ENCODE results near the gene ARHGAP9. TPM values are rescaled to one million over a fixed set of nuclear protein-coding genes. Genes with fewer than 3 reads are reported as not detected.
"Not testable (repeated sequence)": the region's sequence is repeated elsewhere in the genome, so short reads cannot be mapped to it uniquely, and the experiment has no call there.

The ARHGAP9 gene
- total RNA-seq, 2 donors from 2014 or later: 138 to 154 TPM

DNA sequence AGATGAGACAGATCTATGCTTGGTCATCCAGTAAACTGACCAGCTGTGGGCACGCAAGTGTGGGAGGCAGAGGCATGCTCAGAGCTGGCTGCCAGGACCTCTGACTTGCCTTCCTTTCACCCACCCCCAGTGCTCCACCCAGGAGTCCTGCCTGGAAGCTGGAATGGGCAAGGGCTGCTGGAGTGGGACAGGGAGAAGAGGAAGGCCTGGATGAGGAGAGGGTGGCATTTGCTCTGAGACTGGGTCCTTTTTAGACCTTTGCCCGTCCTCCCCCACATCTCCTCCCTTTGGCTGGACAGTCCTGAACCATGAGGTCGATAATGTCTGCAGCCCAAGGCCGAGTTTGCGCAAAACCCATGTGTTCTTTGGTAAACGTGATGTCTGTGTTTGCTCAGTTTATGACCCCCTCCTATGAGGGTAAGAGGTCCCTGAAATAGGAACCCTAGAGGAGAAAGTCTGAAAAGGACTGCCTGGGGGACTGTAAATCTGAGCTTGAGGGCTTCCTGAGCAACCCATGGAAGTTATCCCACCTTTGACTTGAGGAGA lies 28.4 kb downstream of the ARHGAP9 start:
- Mint-ChIP-seq H3K27me3 (peaks cover 0 to 6% of the 10 kb centered on the region in 2 donors), H3K4me3 (no peak overlapping the region), H3K27ac (no peak overlapping the region), H3K36me3 (no peaks in the 10 kb centered on the region), H3K4me1 (ENCODE audit: low read depth in 2 of 2) (peaks cover 5% of the 10 kb centered on the region in 2 donors), H3K9me3 (no peaks in the 10 kb centered on the region)
- DNase-seq (ENCODE audit: low spot score): no peak
- ATAC-seq: no peak

GRCh38 chr12:57450057-57450456 lies 29.6 kb downstream of the ARHGAP9 start:
- DNase-seq (ENCODE audit: low spot score): no peak
- H3K4me3 Mint-ChIP-seq: no peak overlapping the region
- H3K27me3 Mint-ChIP-seq: peaks cover 0 to 6% of the 10 kb centered on the region in 2 donors
- no peak overlapping the region for H3K27ac Mint-ChIP-seq
- H3K9me3 Mint-ChIP-seq: no peaks in the 10 kb centered on the region
- peaks cover 0 to 3% of the 10 kb centered on the region in 2 donors for H3K4me1 Mint-ChIP-seq (ENCODE audit: low read depth in 2 of 2)
- ATAC-seq: no peak
- no peaks in the 10 kb centered on the region for H3K36me3 Mint-ChIP-seq

GRCh38 chr12:57449375-57449774 lies 30.3 kb downstream of the ARHGAP9 start:
- ATAC-seq: no peak
- Mint-ChIP-seq H3K27ac (no peak overlapping the region), H3K4me3 (no peak overlapping the region)

DNA sequence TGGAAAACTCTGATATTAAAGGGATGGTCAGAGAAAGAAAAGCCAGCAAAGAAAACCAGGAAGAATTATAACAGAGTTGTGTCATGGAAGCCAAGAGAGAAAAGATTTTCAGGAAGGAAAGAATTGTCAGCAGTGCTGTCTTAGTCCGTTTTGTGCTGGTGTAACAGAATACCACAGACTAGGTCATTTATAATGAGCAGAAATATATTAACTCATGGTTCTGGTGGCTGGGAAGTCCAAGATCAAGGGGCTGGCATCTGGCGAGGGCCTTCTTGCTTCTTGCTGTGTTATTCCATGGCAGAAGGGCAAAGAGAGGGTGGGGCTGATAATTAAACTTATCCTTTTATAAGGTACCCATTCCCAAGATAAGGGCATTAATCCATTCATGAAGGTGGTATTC lies 31.0 kb downstream of the ARHGAP9 start:
- Mint-ChIP-seq H3K4me3 (no peak overlapping the region), H3K4me1 (ENCODE audit: low read depth in 2 of 2) (peaks cover 0 to 4% of the 10 kb centered on the region in 2 donors), H3K27ac (no peak overlapping the region), H3K9me3 (no peaks in the 10 kb centered on the region), H3K27me3 (peaks cover 0 to 6% of the 10 kb centered on the region in 2 donors), H3K36me3 (no peaks in the 10 kb centered on the region)
- DNase-seq (ENCODE audit: low spot score) (no peak), ATAC-seq (no peak)

More at GRCh38 chr12:57449375-57449774, 30.3 kb downstream of the ARHGAP9 start:
- Mint-ChIP-seq H3K36me3 (no peaks in the 10 kb centered on the region), H3K27me3 (peaks cover 0 to 6% of the 10 kb centered on the region in 2 donors), H3K9me3 (no peaks in the 10 kb centered on the region), H3K4me1 (ENCODE audit: low read depth in 2 of 2) (peaks cover 0 to 4% of the 10 kb centered on the region in 2 donors)
- DNase-seq (ENCODE audit: low spot score): no peak

DNA sequence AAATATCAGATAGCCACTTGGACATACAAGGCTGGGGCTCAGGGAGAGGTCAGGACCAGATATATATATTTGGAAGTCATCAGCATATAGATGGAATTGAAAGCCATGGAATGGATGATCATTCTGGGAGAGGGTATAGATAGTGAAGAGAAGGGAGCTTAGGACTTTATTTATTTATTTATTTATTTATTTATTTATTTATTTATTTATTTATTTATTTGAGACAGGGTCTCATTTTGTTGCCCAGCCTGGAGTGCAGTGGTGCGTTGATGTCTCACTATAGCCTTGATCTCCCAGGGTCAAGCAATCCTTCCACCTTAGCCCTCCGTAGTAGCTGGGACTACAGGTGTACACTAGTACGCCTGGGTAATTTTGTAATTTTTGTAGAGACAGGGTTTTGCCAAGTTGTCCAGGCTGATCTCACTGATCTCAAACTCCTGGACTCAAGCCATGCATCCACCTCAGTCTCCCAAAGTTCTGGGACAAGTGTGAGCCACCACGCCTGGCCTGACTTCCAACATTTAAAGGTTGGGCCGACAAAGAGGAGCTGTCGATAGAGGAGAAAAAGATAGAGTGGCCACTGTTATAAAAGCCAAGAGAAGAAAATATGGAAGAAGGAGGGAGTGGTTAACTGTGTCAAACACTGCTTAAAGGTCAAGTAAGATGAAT lies 33.2 kb downstream of the ARHGAP9 start:
- no peak overlapping the region for H3K4me3 Mint-ChIP-seq

DNA sequence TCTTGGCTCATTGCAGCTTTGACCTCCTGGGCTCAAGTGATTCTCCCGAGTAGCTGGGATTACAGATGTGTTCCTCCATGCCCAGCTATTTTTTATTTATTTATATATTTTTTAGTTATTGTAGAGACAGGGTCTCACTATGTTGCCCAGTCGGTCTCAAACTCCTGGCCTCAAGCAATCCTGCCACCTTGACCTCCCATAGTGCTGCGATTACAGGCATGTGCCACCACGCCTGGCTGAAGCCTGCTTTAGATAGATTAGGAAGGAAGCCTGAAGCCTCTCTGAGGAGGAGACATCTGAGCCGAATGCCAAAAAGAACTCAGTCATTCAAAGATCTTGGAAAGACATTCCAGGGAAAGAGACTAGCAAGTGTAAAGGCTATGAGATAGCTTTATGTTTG lies 34.9 kb downstream of the ARHGAP9 start:
- H3K9me3 Mint-ChIP-seq: no peaks in the 10 kb centered on the region
- ATAC-seq (no peak), DNase-seq (ENCODE audit: low spot score) (no peak)
- H3K4me3 Mint-ChIP-seq: no peak overlapping the region
- peaks cover 0 to 4% of the 10 kb centered on the region in 2 donors for H3K4me1 Mint-ChIP-seq (ENCODE audit: low read depth in 2 of 2)
- H3K27ac Mint-ChIP-seq: no peak overlapping the region
- H3K27me3 Mint-ChIP-seq: peaks cover 4 to 14% of the 10 kb centered on the region in 2 donors
- peaks cover 6% of the 10 kb centered on the region for H3K36me3 Mint-ChIP-seq

More for the DNA sequence above, 33.2 kb downstream of the ARHGAP9 start:
- peaks cover 3 to 6% of the 10 kb centered on the region in 2 donors for H3K27me3 Mint-ChIP-seq
- H3K27ac Mint-ChIP-seq: no peak overlapping the region
- H3K36me3 Mint-ChIP-seq: peaks cover 6% of the 10 kb centered on the region
- no peak for DNase-seq (ENCODE audit: low spot score)
- no peaks in the 10 kb centered on the region for H3K9me3 Mint-ChIP-seq
- no peak for ATAC-seq
- H3K4me1 Mint-ChIP-seq (ENCODE audit: low read depth in 2 of 2): peaks cover 0 to 4% of the 10 kb centered on the region in 2 donors

GRCh38 chr12:57444337-57444736 lies 35.3 kb downstream of the ARHGAP9 start:
- H3K4me1 Mint-ChIP-seq (ENCODE audit: low read depth in 2 of 2); H3K27ac Mint-ChIP-seq; H3K9me3 Mint-ChIP-seq; DNase-seq (ENCODE audit: low spot score); H3K36me3 Mint-ChIP-seq; ATAC-seq; H3K4me3 Mint-ChIP-seq: not testable (repeated sequence)
- peaks cover 4 to 14% of the 10 kb centered on the region in 2 donors for H3K27me3 Mint-ChIP-seq

DNA sequence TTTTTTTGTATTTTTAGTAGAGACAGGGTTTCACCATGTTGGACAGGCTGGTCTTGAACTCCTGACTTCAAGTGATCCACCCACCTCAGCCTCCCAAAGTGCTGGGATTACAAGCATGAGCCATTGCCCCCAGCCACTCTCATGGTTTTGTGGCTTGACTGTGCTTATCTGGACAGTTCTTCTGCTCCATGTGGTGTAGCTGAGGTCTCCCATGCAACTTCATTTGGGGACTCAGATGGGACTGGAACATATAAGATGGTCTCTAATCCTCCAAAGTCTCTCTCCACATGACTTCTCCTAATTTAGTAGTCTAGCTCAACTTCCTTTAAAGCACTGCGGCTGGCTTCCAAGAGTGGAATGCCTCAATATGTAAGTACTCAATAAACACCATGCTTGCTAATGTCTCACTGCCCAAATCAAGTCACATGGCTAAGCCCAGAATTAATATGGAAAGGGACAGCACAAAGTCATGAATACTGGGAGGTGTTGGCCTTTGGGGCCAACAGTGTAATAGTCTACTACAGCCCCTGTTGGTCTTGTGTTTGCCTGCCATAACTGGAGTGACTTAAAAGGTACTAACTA lies 37.7 kb downstream of the ARHGAP9 start:
- no peak for ATAC-seq
- Mint-ChIP-seq H3K4me1 (ENCODE audit: low read depth in 2 of 2) (peaks cover 0 to 4% of the 10 kb centered on the region in 2 donors), H3K4me3 (no peak overlapping the region), H3K9me3 (no peaks in the 10 kb centered on the region), H3K27me3 (peaks cover 4 to 14% of the 10 kb centered on the region in 2 donors), H3K36me3 (peaks cover 6% of the 10 kb centered on the region), H3K27ac (no peak overlapping the region)
- no peak for DNase-seq (ENCODE audit: low spot score)

DNA sequence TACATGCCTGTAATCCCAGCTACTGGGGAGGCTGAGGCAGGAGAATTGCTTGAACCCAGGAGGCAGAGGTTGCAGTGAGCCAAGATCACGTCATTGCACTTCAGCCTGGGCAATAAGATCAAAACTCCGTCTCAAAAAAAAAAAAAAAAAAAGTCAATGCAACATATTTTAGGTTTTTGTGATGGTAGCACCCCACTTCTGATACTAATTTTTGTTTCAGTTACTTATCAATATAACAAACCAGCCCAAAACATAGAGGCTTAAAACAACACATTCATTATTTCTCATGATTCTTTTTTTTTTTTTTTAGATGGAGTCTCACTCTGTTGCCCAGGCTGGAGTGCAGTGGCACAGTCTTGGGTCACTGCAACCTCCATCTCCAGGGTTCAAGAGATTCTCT lies 38.3 kb downstream of the ARHGAP9 start:
- H3K27me3 Mint-ChIP-seq: peaks cover 4 to 14% of the 10 kb centered on the region in 2 donors
- not testable (repeated sequence) for H3K9me3 Mint-ChIP-seq; H3K36me3 Mint-ChIP-seq; H3K4me1 Mint-ChIP-seq (ENCODE audit: low read depth in 2 of 2); H3K4me3 Mint-ChIP-seq; H3K27ac Mint-ChIP-seq; DNase-seq (ENCODE audit: low spot score); ATAC-seq

DNA sequence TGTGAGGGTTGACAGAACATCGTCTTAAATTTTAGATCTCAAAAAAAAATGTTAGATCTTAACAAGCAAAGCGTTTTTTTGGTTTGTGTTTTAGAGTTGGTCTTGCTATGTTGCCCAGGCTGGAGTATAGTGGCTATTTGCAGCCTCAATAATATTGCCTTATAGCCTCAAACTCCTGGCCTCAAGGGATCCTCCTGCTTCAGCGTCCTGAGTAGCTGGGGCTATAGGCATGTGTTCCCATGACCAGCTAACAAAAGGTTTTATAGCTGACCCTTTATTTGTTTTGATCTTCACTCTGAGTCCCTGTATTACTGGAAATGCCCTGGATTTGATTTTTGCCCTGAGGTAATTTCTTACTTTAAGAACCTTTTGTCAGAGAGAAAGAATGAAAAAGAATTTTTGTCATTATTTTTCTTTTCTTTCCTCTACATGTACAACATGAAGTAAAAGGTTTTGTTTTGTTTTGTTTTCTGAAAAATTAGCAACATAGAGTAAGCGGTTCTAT lies 39.9 kb downstream of the ARHGAP9 start:
- H3K4me3 Mint-ChIP-seq: no peak overlapping the region
- H3K36me3 Mint-ChIP-seq: peaks cover 6% of the 10 kb centered on the region
- H3K27ac Mint-ChIP-seq: no peak overlapping the region
- H3K9me3 Mint-ChIP-seq: no peaks in the 10 kb centered on the region
- DNase-seq (ENCODE audit: low spot score) (no peak), ATAC-seq (no peak)
- H3K27me3 Mint-ChIP-seq: peaks cover 4 to 14% of the 10 kb centered on the region in 2 donors
- H3K4me1 Mint-ChIP-seq (ENCODE audit: low read depth in 2 of 2): peaks cover 8 to 9% of the 10 kb centered on the region in 2 donors

DNA sequence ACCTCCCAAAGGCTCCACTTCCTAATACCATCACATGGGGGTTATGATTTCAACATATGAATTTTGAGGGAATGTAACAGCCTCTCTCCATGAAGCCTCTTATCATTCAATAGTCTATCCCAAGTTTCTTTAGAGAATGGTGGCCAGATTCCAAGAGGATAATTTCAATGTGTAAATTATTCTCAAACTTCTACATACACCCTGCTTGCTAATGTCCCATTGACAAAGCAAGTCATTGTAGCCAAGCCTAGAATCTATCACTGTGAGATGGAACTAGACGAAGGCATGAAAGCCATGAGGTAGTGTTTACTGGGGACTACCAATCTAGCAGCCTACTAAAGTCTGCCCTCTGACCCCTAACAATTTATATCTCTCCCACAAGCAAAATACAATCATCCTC lies 41.3 kb downstream of the ARHGAP9 start:
- peaks cover 13 to 15% of the 10 kb centered on the region in 2 donors for H3K4me1 Mint-ChIP-seq (ENCODE audit: low read depth in 2 of 2)
- ATAC-seq: no peak
- no peak overlapping the region for H3K27ac Mint-ChIP-seq
- no peaks in the 10 kb centered on the region for H3K9me3 Mint-ChIP-seq
- peaks cover 6% of the 10 kb centered on the region for H3K36me3 Mint-ChIP-seq
- no peak overlapping the region for H3K4me3 Mint-ChIP-seq
- H3K27me3 Mint-ChIP-seq: peaks cover 4 to 14% of the 10 kb centered on the region in 2 donors
- DNase-seq (ENCODE audit: low spot score): no peak

- Mint-ChIP-seq H3K36me3 (no peaks in the 10 kb centered on the region), H3K4me3 (peak overlapping the region; percentile 78), H3K27ac (peak overlapping the region; percentile 88 to 96), H3K27me3 (no peaks in the 10 kb centered on the region), H3K4me1 (ENCODE audit: low read depth in 2 of 2) (peaks cover 23 to 25% of the 10 kb centered on the region in 2 donors), H3K9me3 (no peaks in the 10 kb centered on the region)
- ATAC-seq: peak; percentile 62 to 65
- peak; percentile 69 for DNase-seq (ENCODE audit: low spot score)
Observed at GRCh38 chr12:57435293-57435692, 44.4 kb downstream of the ARHGAP9 start.

- peak within 1 kb of the TSS; percentile 88 to 96 for H3K27ac Mint-ChIP-seq
- H3K4me1 Mint-ChIP-seq (ENCODE audit: low read depth in 2 of 2): peaks cover 29 to 31% of the 10 kb centered on the region in 2 donors
- no peaks in the 10 kb centered on the region for H3K27me3 Mint-ChIP-seq
- DNase-seq (ENCODE audit: low spot score) (no peak), ATAC-seq (no peak)
- H3K4me3 Mint-ChIP-seq: peak within 1 kb of the TSS; percentile 78
- no peaks in the 10 kb centered on the region for H3K9me3 Mint-ChIP-seq
- H3K36me3 Mint-ChIP-seq: no peaks in the 10 kb centered on the region
Observed at GRCh38 chr12:57434517-57435223, 45.0 kb downstream of the ARHGAP9 start, which contains the start of gene INHBC. Gene INHBC (plus strand): TSS chr12:57434784. CDS start chr12:57434887, 103 bp downstream.

Data from natural killer cell treated with Interleukin-12 subunit alpha and Interleukin-12 subunit beta and Interleukin-15 and Interleukin-18, amount 100 ng/mL, for 72 hours (primary cell).